Measurements from ENCODE around the gene GRIK4. TPM values are rescaled to one million over a fixed set of nuclear protein-coding genes. Genes with fewer than 3 reads are reported as not detected.
"Not testable (repeated sequence)": the region's sequence is repeated elsewhere in the genome, so short reads cannot be mapped to it uniquely, and the experiment has no call there.

GRIK4 gene
- polyA plus RNA-seq, 1 donor, result 1.3 TPM

DNA sequence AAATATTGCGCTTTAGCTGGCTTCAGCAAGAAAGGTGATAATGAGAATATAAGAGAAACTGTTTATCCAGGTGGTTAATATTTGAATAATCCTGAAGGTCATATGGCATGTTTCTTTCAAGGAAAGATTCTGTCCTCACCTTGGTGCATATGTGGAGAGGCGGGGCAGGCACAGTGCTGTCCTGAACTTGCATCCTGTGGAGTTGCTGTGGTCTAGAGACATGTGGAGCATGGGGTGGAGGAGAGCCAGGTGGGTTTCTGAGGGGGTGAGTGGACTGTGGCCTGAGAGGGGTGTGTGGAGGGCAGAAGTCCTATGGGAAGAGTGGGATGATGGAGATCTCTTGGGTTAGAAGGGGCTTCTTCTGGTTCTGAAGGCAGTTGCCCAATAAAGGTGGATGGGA lies 65.5 kb downstream of the GRIK4 start:
- DNase-seq, result no peak

DNA sequence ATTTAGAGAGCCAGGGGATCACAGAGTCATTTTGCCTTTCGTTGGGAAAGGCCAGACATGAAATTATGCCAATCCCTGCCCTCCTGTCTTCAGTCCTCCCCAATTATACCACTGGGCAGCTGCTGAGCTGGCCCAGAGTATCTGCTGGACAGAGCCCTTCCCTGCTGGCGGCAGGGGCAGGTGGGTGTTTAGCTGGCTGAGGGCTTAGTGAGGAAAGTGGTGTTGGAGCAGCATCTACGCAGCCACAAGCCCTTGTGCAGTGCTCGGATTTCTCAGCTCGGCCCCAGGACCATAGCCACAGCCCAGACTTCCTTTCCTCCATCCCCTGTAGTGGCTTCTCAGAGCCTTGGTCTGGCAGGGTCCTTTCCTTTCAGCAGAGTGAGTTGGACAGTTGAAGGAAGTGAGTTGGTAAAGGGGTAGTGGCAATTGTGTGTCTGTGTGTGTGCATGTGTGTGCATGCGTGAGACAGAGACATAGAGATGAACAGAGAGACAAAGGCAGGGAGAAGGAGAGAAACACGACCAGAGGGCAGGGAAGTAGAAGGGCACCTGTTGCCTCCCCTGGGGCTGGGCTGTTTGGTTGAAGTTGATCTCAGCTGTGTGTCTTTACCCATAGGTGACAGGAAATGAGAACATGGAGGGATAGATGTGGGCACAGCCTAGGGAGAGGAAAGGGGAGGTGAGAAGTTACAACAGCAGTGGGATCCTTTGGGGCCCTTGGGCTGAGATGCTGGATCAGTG lies 66.2 kb downstream of the GRIK4 start:
- no peak for DNase-seq

DNA sequence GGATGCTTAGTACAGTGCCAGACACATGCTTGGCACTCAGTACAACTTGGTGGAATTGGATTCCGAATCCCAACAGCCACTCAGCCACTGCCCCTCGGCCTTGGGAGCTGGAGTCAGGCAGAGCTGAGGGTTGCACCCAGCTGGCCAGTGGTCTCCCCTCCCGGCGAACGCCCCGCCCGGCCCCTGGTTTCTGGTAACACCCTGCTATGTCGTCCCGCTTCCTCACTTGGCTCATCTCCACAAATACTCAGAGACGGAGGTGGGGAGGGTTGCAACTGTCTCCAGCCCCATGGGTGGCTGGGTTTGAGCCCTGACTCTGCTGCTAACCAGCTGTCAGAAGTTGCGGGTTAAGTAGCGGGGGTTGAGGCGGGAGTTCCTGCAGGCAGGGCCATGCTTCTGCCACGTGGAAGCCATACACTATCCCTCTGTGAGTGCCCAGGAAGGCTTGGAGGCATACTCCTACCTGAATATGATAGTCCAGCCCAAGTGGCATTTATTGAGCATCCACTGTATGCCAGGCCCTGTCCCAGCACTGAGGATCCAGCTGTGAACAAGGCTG lies 67.1 kb downstream of the GRIK4 start:
- DNase-seq, result no peak

DNA sequence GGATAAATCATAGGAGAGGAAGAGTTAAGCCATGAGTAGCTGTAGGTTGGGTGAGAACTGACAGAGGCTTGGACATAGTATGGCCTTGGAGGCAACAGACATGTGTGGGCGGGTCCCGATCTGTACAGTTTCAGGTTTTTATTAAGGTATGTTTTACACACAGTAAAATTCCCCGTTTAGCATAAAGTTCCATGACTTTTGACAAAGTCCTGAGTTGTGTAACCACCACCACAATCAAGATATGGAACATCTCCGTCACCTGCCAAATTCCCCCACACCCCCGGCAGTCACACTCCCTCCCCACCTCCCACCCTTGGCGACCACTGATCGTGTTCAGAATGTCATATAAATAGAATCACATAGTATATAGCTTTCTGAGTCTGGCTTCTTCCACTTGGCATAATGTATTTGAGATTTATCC lies 68.1 kb downstream of the GRIK4 start:
- DNase-seq, result no peak

DNA sequence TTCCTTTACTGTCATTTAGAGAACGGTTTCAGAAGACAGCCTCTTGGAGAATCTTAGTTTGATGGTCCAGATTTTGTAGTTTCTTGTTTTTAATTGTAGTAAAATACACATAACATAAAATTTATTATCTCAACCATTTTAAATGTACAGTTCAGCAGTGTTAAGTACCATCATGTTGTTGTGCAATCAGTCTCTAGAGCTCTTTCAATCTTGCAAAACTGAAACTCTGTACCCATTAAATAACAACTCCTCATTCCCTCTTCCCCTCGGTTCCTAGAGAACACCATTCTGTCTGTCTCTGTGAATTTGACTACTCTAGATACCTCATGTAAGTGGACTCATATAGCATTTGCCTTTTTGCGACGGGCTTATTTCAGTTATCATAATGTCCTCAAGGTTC lies 69.8 kb downstream of the GRIK4 start:
- DNase-seq, result no peak

DNA sequence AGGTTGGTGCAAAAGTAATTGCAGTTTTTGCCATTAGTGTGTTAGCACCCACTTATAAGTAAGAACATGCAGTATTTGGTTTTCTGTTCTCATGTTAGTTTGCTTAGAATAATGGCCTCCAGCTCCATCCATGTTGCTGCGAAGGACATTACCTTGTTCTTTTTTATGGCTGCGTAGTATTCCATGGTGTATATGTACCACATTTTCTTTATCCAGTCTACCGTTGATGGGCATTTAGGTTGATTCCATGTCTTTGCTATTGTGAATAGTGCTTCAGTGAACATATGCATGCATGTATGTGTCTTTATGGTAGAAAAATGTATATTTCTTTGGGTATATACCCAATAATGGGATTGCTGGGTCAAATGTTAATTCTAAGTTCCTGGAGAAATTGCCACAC lies 71.0 kb downstream of the GRIK4 start:
- DNase-seq, result not testable (repeated sequence)

DNA sequence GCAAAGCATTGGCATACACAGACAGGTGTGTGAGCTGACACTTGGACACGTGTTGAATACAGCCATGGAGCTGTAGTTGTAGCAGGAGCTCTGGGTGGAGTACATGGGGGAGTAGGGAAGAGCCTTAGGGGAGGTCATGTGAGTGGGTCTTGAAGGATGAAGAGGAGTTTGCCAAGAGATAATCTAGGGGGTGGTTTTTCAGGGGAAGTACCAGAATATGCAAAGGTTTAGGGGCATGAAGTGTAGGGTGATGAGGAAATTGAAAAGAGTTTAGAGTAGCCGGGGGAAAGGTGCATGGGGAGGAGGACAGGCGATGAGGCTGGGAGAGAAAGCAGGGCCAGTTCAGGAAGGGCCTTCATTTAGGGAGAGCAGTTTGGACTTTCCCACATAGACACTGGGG lies 74.5 kb downstream of the GRIK4 start:
- no peak for DNase-seq

DNA sequence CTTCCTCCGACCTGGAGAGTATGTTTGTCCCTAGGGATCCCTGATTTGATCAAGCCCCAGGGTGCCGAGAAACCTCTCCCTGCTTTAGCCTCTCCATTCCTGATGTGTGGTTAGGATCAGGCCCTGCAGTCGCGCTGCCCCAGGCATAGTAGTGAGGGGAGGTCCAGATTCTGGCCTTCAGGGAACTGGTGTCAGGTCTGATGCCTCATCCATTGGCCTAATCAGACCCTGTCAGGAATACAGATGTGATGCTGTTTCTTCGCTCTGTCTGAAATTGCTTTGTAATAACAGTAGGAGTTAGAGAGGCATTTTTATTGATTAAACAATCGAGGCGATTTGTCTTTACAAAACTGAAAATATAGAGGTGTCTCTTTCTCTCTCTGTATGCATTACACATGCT lies 75.2 kb downstream of the GRIK4 start:
- DNase-seq, result no peak

DNA sequence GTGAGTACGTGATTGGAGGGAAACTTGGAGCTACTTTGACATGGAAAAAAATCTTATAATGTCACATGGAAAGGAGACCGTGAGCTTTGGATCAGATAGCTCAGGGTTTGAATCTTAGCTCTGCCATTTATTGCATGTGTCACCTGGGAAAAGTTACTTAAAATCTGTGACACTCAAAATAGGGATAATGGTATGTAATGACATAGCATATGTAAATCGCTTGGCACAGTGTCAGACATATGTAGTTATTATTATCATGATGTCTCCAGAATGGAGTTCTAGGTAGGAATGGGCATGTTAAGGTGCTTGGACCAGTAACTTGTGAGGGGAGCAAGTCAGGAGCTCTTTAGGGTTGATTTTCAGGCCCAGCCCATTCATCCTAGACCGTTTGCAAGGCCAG lies 75.8 kb downstream of the GRIK4 start:
- no peak for DNase-seq

DNA sequence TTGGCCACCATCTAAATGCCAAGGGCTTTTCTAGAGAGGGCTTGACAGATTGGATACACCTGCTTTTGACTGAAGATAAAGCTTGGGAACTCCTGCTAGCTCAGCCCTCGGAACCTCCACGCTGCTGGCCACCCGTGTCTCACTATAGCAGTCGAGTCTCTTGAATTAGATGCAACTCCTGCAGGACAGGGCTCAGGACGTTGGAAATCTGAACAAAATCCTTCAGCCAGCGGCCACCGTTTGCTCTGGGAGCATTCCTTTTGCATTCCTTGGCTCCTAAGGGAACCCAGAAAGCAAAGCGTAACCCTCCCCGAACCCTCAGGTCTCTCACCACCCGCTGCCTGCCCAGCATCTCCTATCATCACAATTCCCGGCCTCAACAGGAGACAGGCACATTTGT lies 77.8 kb downstream of the GRIK4 start:
- no peak for DNase-seq

DNA sequence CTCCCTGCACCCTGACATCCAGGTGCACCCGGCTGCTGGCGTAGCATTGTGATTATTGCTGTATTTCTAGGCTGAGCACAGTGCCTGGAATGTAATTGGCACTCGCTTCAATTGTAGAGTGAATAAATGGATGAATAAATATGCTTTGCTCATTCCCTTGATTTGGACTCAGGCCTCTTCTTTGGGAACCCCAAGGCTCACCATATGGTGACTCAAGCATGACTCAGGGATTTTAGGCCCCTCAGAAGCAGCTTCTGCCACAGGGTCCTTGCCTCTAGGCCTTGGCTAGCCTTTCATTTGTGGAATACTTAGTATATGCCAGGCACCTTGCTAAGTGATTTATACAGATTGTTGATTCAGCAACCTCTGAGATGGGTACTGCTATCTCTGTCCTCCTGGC lies 78.9 kb downstream of the GRIK4 start:
- no peak for DNase-seq

DNA sequence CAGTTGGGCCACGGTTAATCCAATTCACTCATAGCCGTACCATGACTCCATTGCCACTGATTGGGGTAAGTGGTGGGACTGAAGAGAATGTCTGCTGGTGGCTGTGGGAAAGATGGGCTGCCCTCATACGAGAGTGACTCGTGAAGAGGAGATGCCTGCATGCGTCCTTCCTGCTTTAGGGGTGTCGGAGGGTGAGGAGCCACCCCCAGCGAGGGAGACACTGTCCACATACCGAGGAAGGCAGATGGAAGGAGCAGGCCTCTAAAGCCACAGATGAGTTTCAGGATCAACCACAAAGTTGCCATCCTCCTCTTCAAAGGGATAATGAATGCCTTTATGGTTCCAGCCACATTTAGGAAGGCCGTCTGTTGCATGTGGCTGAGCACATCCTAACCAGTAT lies 83.2 kb downstream of the GRIK4 start:
- DNase-seq, result no peak

DNA sequence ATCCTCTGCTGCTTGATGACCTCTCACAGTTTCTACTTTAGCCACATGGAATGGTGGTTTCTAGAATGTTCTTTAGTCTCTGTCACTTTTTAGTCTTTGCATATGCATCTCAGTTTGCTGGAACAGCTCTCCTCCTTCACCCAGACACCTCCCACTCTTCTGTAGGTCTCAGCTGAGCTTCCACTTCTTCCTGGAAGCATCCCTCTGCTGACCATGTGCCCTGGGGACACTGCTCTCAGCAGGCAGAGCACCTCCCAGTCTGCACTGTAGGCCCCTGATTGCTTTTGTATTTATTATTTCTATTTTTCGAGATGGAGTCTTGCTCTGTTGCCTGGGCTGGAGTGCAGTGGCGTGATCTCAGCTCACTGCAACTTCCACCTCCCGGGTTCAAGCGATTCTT lies 84.0 kb downstream of the GRIK4 start:
- DNase-seq, result no peak

DNA sequence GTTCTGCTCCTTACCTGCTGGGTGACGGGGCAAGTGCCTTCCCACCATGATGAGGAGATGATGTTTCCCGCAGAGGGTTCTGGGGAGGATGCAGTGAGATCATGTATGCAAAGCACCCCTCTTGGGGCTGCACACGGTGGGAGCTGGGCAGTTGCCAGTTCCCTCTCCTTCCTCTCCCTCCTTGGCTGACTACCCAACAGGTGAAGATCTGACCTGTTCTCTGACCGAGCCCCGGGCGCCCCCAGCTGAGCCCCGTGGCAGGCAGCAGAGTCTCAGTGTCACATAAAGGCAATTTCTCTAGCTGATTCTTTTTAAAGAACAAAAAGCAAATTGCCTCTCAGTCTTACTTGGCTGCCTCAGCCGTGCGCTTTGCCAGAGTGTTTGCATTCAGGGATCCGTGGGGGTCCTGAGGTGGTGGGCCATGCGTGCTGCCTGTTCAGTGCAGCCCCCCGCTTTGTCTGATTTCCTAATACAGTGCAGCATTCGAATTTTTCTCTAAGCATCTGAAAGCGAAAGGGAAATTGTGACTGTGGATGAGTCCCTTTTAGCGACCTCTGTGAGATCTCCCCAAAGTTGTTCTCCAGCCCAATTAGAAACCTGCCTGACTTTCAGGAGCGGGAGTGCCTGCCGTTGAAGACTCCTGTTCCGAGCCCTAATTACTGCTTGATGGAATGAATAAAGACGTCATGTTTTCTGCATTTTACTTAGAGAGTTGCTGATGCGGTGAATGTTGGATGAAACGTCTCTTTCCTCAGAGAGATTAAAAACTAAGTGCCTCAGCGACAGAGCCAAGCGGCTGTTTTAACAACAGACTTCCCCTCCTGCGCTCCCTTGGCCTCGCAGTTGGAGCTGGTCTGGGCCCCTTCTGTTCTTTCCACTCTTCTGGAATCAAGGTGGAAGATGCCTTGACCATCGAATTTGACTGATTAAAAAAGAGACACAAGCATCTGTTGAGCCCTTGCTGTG lies 86.0 kb downstream of the GRIK4 start:
- DNase-seq, result no peak

DNA sequence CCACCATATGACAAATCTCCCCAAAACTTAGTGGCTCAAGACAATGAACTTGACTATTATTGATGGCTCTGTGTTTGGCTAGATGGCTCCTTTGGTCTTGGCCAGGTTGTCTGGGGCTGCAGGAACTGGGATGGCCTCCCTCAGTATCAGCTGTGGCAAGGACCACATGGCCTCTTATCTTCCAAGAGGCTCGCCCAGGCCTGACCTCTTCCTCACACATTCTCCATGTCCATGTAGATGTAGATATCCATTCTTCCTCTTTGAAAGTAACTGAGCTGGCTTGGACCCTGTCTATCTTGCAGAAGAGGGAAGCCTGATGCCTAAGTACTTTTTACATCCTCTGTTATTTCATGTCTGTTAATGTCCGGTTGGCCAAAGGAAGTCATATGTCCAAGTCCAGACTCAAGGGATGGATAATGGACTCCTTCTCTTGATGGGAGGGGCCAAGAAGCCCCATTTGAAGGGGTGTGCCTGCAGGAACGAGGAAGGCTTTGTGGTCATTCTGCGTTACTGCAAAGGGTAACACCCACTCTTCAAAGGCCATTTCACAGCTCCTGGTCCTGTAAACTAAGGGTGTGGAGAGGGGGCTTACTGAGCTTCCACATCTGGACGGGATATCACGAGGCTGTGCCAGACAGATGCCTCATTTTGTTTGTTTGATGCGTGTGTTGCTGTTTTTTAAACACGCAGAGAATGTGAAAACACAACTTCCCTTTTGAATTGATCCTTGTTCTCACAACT lies 87.1 kb downstream of the GRIK4 start:
- DNase-seq, result no peak

DNA sequence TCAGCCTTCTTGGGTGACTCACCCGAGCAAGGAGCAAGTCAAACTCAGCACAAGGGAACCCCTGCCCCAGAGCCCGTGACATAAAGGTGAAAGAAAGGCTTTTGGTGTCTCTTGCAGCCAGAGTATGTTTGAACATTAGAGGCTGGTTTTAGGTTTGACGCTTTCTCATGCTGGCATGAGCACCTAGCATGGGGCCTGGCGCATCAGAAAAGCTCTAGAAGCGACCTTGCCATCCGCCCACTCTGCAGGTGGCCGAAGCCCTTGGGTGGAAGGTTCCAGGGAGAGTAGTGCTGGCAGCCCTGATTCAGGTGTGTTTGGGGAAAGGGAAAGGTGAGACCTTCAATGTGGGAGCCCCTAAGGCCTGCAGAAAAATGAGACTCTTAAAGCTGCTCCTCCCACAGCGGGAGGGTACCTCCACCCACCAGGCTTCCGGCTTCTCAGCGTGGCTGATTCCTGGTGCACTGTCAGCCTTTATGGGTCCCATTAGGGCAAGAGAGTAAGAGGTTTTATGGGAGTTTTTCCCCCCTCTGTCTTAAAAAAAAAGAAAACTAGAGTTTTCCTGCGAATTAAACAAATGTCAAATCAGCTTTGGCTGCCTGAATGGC lies 88.4 kb downstream of the GRIK4 start:
- no peak for DNase-seq

DNA sequence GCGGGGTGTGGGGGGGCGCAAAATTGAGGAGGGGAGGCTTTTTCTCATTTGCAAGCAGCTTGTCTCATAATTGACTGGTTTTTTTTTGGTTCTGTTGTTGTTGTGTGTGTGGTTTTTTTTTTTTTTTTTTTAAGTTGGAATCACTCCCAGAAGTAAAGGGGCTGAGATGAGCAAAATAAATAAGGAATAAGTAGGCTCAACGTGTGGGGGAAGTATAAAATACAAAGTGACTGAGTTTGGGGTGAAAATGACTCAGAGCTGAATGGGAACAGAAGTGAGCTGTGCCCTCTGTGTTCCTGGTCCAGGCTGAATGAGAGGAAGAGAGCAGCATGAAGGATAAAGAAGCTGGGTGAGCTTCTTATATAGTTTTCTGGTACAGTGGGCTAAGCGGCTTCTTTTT lies 90.0 kb downstream of the GRIK4 start:
- no peak for DNase-seq

DNA sequence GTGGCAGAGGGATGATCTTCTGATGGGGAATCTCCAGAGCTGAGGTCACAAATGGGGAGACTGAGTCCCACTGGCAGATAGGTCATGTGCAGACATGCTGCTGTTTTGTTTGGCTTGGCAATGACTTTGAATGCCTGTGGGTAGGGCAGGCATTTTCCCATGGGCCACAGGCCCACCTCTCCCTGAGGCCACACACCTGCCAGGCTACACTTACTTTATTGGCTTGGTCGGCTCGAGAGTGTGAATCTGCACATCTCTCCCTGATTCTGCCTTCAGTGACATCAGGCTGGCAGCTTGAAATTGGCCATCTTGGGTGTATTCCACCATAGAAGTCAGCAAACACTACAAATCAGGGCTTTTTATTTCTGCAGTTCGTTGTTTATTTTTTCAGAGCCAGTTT lies 91.5 kb downstream of the GRIK4 start:
- DNase-seq, result no peak

DNA sequence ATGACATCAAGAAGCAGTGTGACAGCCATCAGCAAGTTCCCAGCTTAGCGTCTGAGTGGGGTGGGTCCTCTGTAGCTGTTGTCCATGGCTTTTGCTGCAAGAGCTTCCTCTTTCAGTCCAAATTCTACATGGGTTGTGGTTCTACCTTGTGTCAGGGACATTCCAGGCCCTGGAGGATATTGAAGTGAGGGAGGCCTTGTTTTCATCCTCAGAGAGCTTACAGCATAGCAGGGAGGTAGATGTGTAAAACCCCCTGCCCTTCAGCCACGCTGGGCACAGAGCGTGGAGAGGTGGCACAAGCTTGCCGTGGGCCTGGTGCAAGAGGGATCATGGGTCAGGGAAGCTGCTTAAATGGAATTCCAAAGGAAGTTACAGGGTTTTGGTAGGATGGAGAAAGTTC lies 93.9 kb downstream of the GRIK4 start:
- DNase-seq, result no peak

DNA sequence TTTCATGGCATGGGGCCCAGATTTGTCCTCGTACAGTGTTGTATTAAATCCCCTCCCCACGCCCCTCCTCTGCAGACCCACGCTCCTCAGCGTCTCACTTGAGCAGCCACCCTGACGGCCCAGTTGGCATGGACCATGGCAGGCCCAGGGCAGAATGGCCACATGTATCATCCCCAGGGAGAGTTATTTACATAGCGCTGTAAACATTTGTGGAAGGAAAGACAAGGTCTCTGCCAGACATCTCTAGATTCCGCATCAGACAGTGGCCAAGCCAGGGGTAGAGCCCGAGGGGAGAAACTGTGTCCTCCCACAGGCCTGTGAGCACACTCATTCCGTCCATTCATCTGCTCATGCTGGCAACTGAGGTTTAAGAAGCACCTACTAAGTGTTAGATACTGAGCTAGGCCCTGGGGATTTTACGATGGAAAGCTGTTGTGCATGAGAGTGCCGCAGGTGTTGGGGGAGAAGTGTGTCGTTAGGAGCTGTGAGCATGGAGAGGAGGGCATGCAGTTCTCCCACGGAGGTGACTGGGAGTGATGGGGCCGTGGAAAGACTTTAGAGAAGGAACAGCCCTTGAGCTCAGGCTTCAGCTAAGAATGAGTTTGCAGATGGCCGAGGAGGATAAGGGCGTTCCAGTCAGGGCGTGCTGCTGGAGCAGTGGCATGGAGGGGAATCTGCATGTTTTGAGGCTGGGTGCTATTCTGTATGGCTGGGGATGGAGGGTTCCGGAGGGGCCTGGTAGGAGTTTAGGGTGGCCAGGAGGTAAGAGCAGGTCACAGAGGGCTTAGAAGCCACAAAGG lies 94.9 kb downstream of the GRIK4 start:
- no peak for DNase-seq

DNA sequence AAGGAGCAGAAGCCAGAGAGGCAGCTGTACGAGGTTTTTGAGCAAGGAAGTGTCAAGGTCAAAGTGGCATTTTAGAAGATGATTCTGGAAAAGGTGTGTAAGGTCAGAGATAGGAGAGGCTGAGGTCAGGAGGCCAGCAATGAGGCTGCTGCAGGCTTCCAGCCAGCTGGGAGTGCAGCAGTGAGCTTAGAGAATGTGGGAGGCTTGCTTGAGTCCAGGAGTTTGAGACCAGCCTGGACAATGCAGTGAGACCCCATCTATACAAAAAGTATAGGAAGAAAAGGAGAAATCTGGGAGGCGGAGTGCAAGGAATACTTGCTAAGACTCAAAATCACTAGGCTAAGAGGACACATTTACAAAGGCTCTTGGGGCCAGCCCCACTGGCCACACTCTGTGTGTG lies 96.5 kb downstream of the GRIK4 start:
- no peak for DNase-seq

Measured in left kidney (tissue), 2 donors.